ENCODE results near the gene HDAC8. TPM values are rescaled to one million over a fixed set of nuclear protein-coding genes. Genes with fewer than 3 reads are reported as not detected.

The HDAC8 gene
- total RNA-seq, 1 donor: 19.9 TPM

DNA sequence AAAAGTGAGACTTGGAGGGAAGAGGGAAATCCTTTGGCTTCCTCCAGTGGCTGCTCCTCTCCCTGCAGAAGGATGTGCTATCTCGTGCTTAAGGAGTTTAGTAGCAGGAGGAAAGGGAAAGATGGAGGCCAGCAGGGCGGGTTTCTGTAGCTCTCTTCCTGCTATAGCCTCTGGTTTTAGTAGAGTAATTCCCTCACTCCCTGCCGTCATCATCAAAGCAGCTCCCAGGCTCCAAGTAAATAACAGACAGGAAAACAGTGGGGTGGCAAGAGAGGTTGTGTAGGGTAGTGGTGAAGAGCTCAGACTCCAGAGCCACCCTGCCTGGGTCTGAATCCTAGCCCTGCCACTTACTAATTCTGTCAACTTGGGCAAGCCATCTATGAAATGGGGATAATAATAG lies 185.4 kb downstream of the HDAC8 start:
- no peak for DNase-seq (ENCODE audit: low read depth in 2 of 3, low spot score in 2 of 3)

DNA sequence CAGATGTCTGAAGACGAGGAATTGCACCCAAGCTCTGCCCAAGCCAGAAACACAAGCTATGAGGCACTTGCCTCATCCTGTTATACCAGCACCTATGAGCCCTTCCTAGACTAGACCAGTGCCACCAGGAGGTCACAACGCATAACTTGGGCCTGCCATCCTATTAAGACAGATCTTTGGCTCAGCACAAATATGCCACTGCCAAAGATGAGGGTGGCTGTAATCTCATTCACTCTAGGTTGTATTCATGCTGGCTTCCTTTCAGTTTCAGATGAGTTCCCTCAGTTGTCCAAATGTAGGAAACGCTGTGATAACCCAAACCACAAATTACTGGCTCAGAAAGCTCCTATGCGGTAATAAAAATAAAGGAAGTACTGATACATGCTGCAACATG lies 190.4 kb downstream of the HDAC8 start:
- DNase-seq (ENCODE audit: low read depth in 2 of 3, low spot score in 2 of 3): peak in 2 of 3 donors; percentile 15 to 39

GRCh38 chrX:72381439-72382201 lies 191.0 kb downstream of the HDAC8 start:
- no peak for DNase-seq (ENCODE audit: low read depth in 2 of 3, low spot score in 2 of 3)

GRCh38 chrX:72376124-72376523 lies 196.5 kb downstream of the HDAC8 start:
- no peak for DNase-seq (ENCODE audit: low read depth in 2 of 3, low spot score in 2 of 3)

DNA sequence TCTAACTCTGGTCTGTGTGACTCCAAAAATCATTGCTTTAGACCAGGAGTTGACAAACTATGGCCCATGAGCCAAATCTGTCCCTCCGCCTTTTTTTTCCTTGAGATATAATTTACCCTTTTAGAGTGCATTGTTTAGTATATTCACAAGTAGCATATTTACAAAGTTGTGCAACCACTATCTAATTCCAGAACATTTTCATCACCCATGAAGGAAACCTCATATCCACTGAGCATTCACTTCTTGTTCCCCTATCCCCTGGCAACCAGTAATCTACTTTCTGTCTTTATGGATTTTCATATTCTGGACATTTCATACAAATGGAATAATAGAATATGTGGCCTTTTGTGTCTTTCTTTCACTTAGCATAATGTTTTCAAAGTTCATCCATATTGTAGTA lies 199.5 kb downstream of the HDAC8 start:
- DNase-seq (ENCODE audit: low read depth in 2 of 3, low spot score in 2 of 3): no peak

DNA sequence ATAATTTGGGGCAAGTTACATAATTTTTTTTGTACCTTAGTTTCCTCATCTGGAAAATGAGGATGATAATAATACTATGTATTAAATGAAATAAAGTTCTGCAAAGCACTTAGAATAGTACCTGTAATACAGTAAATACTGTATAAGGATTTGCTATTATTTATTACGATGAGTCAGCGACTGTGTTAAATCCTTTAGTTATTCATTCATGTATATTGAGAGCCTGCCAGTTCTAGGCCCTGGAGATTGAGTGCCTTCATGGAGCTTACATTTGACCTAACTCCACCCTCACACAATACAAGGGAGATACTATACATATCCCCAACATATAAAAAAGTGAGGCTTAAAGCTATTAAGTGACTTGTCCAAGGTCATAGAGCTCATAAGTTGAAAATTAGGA lies 199.9 kb downstream of the HDAC8 start:
- DNase-seq (ENCODE audit: low read depth in 2 of 3, low spot score in 2 of 3): no peak

DNA sequence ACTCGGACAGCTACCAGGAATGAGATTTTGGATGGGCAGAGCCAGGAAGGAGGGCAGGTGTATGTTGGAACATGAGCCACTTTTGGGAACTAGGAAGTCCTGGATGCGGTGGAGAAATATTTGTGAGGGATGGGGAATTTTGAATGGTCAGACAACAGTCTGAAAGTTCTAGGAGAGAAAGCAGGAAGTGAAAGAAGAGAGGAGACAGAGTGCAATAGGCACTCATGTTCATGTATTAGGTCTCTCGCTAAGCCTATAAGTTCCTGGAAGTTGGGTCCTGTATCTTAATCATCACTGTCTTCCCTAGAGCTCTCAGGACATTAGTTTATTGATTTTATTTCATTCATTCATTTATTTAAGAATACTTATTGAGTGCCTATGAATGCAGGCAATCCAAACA lies 201.2 kb downstream of the HDAC8 start:
- no peak for DNase-seq (ENCODE audit: low read depth in 2 of 3, low spot score in 2 of 3)

- DNase-seq (ENCODE audit: low read depth in 2 of 3, low spot score in 2 of 3): no peak
These were observed 203.8 kb downstream of the HDAC8 start for GRCh38 chrX:72368796-72369195.

DNA sequence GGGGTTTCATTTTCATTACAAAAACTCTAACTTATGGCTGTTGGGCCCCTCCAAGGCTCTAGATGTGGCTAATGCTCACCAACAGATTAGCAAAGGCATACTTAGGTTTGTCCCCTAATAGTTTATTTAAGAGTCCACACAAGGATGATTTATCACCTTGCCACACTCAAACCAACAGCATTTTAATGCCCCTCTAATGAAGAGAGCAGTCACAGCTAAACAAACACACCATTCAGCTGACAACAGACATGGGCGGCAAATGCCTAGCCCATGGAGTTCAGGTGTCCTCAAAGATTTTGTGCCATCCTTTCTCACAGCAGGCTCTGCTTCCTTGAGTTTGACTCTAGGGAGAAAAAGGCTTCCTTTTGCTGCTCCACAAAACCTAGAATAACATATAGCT lies 205.1 kb downstream of the HDAC8 start:
- DNase-seq (ENCODE audit: low read depth in 2 of 3, low spot score in 2 of 3): no peak

GRCh38 chrX:72366701-72367454 lies 205.8 kb downstream of the HDAC8 start:
- no peak for DNase-seq (ENCODE audit: low read depth in 2 of 3, low spot score in 2 of 3)

- peak in 2 of 3 donors; percentile 3 to 13 for DNase-seq (ENCODE audit: low read depth in 2 of 3, low spot score in 2 of 3)
These were observed 206.5 kb downstream of the HDAC8 start for GRCh38 chrX:72366178-72366577.

- DNase-seq (ENCODE audit: low read depth in 2 of 3, low spot score in 2 of 3): no peak
These were observed 207.5 kb downstream of the HDAC8 start for GRCh38 chrX:72365126-72365525.

- no peak for DNase-seq (ENCODE audit: low read depth in 2 of 3, low spot score in 2 of 3)
These were observed 212.3 kb downstream of the HDAC8 start for GRCh38 chrX:72360326-72360725.

GRCh38 chrX:72358313-72358712 lies 214.3 kb downstream of the HDAC8 start:
- DNase-seq (ENCODE audit: low read depth in 2 of 3, low spot score in 2 of 3): no peak

DNA sequence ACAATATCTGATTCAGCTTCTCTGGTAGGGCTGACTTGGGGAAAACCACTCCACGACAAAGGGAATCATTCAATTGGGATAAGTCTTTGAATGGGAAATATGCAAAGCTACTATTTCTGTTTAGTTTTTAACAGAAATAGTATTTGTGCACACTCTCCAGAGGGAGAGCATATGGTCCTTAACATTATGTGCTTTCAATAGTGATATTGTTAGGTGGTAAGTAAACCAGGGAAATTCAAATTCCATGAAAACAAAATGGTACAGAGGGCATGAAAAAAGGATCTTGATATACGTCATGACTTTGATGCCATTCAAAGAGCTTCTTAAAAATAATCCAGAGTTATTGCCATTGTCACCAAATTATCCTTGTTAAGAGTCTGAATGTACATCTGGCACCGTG lies 219.9 kb downstream of the HDAC8 start:
- no peak for DNase-seq (ENCODE audit: low read depth in 2 of 3, low spot score in 2 of 3)

DNA sequence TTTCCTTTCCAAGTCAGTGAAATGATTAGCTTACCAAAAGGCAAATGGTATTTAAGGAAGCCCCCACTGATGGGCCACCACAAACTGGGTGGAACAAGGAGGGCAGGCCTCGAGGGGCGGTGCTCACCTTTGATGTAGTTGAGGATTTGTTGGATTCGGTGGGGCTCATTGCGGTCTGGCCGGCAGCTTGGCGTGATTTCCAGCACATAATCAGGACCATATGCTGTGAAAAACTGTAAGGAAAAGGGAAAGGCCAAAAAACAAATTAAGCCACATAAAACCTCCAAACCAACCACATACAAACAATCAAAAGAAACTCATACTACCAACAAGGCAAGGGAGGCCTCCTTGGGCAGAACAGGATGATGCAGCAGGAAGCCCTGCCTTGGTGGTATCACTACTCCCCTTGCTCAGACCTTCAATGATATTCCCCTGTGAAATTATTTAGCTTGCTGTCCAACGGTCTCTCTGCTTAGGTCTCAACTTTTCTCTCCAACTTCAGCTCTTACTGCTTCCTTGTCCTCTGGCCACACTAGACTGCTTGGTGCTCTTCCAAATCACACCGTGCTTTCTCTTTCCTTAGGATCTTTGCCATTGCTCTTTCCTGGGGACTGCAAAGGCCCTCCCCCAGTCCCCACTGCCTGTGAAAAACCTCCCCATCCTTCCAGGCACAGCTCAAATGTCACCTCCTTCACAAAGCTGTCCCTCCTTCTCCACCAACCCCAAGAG lies 220.9 kb downstream of the HDAC8 start:
- DNase-seq (ENCODE audit: low read depth in 2 of 3, low spot score in 2 of 3): no peak

- DNase-seq (ENCODE audit: low read depth in 2 of 3, low spot score in 2 of 3): no peak
These were observed 223.5 kb downstream of the HDAC8 start for GRCh38 chrX:72349190-72349589.

- no peak for DNase-seq (ENCODE audit: low read depth in 2 of 3, low spot score in 2 of 3)
These were observed 224.2 kb downstream of the HDAC8 start for GRCh38 chrX:72348247-72348979.

- DNase-seq (ENCODE audit: low read depth in 2 of 3, low spot score in 2 of 3): no peak
These were observed 225.3 kb downstream of the HDAC8 start for GRCh38 chrX:72347366-72347765.

DNA sequence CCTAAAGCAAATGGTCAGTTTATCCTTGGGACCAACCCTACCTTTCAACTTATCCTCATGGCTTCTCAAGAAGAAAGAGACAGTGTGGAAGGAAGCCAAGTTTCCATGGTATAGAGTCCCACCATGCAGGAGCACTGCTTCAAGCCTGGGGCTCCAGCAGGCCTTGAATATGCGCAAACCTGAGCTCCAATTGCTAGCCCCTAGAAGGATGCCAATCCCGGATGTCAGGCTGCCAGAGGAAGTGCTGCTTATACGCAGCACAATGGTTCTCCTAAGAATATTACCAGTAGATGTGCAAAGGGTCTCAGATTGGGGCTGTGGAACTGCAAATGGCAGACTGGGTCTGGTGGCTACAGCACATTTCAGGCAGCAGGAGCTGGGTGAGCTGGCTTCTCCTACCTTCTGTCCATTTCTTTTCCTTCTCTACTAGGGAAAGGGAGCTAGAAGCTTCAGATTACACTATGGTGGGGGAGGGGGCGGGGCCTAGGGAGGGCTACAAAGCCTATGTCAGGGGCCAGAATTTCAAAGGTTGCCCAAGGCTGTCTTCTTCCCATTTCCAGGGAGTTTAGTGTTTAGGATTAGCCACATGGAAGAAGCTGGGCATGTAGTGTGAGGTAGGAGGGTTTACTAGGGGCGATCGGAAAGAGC lies 226.2 kb downstream of the HDAC8 start:
- no peak for DNase-seq (ENCODE audit: low read depth in 2 of 3, low spot score in 2 of 3)
